Non-pigmented ciliary epithelial cell (primary cell): ENCODE results near the gene ADAMTS20.
A peak's percentile ranks its signal among the peaks of the same experiment; 100 is the strongest.
"Not testable (repeated sequence)": the region's sequence is repeated elsewhere in the genome, so short reads cannot be mapped to it uniquely, and the experiment has no call there.

Experiments used
- DNase-seq: peaks from one replicate; pipeline ENCODE4 v3.0.0-alpha.2; 2010; ENCODE audit warnings: low read depth

Gene ADAMTS20

DNA sequence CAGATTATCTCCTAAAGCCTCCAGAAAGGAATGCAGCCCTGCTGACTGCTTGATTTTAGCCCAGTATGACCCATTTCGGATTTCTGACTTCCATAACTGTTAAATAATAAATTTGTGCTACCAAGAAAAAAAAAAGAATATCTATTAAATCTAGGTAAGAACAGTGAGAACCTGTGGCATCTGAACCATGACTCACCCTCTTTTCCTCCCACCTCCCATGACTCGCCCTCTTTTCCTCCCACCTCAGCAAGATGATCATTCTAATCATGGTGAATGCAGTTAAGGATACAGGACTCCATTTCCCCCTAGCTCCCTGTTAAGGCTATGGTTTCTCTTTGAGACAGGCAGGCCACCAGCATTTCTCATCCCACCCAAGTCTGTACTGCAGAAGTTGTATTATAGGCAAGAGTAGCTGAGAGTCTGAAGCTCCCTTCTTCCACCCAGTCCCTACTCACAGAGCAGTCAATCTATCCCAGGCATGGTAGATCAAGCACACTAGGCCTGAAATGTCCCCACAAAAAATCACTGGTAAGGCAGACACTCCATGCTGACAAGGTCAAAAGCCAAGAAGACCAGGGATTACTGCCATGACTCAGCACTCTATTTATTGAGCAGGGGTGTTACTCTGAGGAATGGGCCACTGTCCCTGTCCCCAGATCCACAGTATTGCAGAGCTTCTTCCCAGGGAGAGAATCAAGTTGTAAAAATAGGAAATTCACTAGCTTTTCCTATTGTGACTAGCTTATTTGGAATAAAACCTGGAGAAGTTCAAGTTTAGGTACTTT, 188.9 kb downstream of the ADAMTS20 start:
- DNase-seq, result no peak

DNA sequence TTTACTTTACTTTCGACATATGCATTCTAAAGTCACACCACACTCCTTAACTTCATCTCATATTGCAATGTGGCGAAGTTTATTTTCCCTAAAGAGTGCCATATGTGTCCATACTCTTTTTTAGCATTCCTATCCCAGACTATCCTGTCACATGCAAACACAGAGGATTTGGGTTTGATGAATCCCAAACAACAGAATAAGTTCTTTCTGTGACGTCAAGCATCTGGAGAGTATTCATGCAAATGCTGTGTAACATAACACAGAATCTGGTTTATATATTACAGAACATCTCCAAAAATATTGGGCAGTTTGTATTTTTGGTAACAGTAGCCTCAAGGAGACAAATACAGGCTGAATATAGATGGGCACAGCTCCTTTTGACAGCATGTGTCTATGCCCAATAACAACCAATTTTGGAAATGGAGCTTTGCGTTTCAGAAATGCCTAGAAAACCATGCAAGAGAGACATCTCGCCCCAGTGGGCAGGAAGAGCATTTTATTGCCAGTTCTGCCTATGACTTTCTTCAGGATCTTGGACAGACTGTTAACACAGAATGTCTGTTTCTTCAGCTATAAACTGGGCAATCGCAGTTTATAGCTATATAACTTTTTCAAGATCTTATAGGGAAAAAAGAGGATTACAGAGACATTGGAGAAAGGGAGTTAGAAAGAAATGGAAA, 190.8 kb downstream of the ADAMTS20 start:
- DNase-seq, result no peak

DNA sequence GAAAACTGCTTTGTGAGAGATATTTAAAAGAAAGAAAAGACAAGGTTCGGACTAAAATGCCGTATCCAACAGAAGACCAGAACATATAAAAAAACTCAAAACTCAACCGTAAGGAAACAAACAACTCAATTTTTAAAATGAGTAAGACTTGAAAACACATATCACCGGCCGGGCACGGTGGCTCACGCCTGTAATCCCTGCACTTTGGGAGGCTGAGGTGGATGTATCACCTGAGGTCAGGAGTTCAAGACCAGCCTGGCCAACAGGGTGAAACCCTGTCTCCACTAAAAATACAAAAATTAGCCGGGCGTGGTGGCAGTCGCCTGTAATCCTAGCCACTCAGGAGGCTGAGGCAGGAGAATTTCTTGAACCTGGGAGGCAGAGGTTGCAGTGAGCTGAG, 192.0 kb downstream of the ADAMTS20 start:
- DNase-seq, result not testable (repeated sequence)

DNA sequence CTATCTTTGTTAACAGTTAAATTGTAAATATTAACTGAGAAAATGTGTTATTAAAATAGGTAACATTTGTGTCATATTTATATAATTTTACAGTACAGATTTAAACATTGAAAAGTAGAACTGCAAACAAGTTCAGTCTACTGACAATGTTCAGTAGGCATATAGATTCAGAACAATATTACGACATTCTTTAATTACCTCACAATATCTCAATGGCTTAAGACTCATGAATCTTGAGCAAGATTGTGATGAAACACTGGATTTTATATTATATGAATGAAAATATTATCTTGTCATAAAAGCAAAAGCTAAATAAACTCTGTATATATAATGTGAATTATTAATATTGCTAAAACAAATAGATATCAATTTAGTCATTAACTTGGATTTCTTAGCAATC, 194.9 kb downstream of the ADAMTS20 start:
- DNase-seq, result no peak

DNA sequence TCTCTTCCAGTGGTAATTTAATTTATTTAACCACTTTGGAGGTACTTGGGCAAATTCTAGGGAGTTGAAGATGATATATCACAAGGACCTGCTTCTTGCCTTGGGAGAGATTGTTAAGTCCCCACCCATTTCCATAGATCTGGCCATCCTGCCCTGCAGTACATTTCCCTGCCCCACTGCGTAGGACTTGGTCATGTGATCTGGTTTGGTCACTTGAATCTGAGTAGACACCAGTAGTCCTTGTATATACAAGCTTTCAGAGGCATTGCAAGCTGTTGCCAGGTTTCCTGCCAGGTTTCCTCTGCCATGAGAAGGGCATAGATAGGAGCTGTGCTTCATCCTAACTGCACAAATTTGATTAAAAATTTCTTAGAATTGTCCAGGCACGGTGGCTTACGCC, 200.0 kb downstream of the ADAMTS20 start:
- no peak for DNase-seq

GRCh38 chr12:43349863-43350262, 202.1 kb downstream of the ADAMTS20 start:
- no peak for DNase-seq

GRCh38 chr12:43348221-43348620, 203.8 kb downstream of the ADAMTS20 start:
- no peak for DNase-seq

GRCh38 chr12:43347026-43347425, 205.0 kb downstream of the ADAMTS20 start:
- no peak for DNase-seq

DNA sequence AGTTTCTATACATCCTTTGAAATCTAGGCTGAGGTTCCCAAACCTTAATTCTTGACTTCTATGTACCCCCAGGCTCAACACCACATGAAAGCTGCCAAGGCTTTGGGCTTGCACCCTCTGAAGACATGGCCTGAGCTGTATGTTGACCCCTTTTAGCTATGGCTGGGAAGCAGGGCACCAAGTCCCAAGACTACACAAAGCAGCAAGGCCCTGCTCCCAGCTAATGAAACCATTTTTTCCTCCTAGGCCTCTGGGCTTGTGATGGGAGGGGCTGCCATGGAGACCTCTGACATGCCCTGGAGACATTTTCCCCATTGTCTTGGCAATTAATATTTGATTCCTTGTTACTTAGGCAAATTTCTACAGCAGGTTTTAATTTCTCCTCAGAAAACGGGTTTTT, 207.0 kb downstream of the ADAMTS20 start:
- no peak for DNase-seq

DNA sequence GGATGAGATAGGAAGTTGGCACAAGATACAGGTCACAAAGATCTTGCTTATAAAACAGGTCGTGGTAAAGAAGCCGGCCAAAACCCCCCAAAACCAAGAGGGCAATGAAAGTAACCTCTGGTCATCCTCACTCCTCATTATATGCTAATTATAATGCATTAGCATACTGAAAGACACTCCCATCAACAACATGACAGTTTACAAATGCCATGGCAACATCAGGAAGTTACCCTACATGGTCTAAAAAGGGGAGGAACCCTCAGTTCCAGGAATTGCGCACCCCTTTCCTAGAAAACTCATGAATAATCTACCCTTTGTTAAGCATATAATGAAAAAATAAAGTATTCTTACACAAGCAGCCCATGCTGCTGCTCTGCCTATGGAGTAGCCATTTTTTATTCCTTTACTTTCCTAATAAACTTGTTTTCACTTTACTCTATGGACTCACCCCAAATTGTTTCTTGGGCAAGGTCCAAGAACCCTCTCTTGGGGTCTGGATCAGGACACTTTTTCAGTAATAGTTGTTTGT, 210.2 kb downstream of the ADAMTS20 start:
- not testable (repeated sequence) for DNase-seq

DNA sequence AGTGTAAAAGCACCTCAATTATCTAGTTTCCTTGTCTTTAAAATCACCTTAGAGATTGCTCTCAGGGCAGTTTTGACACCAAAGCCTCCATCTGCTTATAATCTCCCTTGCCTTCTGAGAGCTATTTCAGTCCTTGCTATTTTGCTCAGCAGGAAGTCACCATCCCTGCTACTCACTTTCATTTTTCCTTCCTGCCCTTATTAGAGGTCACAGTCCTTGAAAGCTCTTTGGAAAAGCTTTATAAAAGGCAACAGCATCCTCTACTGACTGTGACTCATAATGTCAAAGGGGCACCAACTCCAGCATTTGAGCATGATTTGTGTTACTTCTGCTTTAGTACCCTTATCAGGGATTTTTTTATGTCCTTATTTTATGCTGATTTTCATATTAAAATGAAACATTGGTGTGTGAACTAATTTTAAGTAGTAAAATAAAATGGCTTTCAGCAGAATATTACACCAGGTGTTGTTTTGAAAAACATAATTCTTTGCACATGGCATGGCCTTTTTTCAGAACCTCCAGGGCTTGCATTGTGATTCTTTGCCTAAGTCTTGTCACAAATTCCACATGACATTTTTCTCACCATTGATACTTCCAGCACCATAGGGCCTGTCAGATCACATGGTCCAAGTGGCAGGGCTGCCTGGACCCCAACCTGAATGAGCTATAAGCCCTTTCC, 213.0 kb downstream of the ADAMTS20 start:
- DNase-seq, result peak; percentile 55

DNA sequence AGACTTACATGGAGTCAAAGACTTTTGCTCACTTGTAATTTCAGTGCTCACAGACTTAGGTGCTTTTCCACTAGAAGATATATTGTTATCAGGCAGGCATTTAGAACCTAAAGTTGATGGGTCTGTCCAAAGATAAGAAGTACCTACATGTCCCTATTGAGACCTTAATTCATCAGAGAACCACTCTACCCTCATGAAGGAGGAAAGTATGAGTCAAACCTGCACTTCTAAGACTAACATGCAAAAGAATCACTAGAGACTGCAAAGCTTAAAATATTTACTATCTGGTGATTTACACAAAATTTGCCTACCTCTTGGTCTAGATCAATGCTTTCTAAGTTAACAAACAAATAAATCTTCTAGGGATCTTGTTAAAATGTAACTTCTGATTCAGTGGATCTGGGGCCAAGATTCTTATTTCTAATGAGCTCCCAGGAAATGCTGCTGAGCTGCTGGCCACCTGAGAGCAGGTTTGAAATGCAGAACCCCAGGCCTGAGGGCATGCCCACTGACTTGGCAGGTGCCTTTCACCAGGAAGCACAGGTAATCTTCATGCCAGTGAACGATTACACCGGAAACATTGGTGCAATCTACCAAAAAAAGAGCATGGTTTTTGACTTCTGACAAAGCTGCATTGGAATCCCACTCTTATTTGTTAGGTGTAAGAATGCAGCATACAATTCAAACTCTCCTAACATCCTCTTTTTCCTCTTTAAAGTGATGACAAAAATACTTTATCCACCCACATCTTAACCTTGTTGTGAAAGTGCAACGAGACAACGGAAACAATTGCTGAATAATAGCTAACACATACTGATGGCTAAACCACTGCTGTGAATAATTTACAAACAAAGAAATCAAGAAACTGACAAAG, 214.2 kb downstream of the ADAMTS20 start:
- no peak for DNase-seq

GRCh38 chr12:43336962-43337555, 214.9 kb downstream of the ADAMTS20 start:
- no peak for DNase-seq

DNA sequence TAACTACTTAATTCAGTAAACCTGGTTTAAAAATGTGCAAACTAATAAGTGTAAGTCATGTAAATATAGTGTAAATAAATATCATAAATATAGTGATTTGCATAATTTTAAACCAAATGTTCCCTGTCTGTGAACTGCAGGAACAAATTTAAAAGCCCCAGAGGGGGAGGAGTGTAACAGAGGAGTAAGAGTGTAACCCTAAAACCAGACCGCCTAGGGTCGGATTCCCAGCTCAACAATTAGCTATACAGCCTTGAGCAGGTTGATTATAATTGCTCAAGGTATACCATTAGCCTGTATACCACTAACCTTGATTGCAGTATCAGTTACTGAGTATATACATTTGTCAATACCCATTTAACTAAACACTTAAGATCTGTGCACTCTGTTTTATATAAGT, 218.4 kb downstream of the ADAMTS20 start:
- no peak for DNase-seq

DNA sequence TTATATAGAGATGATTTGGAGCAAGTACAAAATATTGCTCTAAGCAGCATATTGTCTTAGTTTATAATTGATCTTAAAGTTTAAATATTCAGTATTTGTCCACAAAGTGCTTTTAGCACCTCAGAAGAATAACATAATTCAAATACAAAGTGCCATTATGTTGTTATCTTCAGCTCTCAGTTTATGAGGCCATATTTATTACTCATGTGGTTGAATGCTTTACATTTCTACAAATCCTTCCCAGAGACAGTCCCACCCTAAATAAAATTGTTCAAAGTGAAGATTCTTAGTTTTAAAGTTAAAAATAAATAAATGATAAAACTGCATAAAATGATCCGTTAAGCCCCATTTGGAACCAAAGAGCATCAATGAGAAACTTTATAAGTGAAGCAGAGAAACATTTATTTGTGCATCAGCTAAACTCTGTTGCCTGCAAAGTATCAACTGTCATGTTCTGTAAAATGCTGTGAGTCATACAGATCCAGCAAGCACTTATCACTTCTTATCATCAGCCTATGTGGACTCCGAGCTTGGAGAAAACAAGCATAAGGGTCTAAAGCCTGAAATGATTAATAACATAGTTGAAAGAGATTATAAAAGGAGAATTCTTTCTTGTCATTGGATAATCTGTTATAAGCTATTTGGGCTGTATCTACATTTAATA, 218.9 kb downstream of the ADAMTS20 start:
- DNase-seq, result peak; percentile 66

DNA sequence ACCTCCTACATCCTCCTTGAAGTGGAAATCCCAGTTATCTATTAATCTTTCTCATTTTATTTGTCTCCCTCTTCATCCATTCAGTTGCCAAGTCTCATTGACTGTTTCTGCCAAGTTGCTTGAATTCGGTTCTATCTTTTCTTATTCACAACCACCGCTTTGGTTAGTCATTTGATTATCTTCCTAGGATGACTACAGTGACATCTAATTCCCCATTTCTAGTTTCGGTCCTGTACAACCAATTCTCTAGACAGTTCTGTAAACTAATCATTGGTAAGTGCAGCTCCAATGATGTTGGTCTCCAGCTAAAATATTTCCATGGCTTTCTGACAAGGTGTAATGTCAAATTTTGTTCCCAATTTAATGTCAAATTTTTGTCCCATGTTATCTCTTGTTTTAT, 220.1 kb downstream of the ADAMTS20 start:
- no peak for DNase-seq

DNA sequence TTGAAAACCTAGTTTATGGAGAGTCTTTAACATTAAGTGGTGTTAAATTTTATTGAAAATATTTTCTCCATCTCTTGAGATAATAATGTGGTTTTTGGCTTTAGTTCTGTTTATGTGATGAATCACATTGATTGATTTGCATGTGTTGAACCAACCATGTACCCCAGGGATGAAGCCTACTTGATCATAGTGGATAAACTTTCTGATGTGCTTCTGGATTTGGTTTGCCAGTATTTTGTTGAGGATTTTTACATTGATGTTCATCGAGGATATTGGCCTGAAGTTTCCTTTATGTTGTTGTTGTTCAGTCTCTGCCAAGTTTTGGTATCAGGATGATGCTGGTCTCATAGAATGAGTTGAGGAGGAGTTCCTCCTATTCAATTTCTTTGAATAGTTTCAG, 222.6 kb downstream of the ADAMTS20 start:
- no peak for DNase-seq

GRCh38 chr12:43325786-43326185, 226.2 kb downstream of the ADAMTS20 start:
- no peak for DNase-seq

GRCh38 chr12:43320281-43320680, 231.7 kb downstream of the ADAMTS20 start:
- no peak for DNase-seq

- no peak for DNase-seq
These were observed 234.0 kb downstream of the ADAMTS20 start for GRCh38 chr12:43318021-43318420.

DNA sequence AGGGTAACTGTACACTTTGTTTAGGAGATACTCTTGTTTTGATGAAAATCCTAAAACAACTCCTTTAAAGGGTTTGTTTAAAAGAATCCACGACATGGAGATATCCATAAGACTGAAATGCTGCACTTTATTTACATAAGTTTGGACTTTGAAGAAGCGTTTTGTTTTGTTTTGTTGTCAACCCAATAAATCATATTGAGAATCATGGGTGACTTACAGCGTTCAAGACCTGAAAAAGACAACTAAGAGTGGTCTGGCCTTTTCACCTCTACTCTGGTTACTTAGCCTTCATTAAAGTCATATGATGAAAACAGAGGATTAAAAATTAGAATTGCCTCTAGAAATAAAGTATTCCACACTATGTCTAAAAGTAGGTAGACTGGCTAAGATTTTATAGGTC, 234.8 kb downstream of the ADAMTS20 start:
- DNase-seq, result no peak
